Middle frontal gyrus (tissue), 1 donor: ENCODE measurements around the gene MTSS2.

Experiments
- DNase-seq: peaks from one replicate; pipeline ENCODE4 v3.0.0-alpha.2; 2015; ENCODE audit warnings: low spot score; ENCODE audit errors: extremely low spot score

MTSS2 gene, protein sequence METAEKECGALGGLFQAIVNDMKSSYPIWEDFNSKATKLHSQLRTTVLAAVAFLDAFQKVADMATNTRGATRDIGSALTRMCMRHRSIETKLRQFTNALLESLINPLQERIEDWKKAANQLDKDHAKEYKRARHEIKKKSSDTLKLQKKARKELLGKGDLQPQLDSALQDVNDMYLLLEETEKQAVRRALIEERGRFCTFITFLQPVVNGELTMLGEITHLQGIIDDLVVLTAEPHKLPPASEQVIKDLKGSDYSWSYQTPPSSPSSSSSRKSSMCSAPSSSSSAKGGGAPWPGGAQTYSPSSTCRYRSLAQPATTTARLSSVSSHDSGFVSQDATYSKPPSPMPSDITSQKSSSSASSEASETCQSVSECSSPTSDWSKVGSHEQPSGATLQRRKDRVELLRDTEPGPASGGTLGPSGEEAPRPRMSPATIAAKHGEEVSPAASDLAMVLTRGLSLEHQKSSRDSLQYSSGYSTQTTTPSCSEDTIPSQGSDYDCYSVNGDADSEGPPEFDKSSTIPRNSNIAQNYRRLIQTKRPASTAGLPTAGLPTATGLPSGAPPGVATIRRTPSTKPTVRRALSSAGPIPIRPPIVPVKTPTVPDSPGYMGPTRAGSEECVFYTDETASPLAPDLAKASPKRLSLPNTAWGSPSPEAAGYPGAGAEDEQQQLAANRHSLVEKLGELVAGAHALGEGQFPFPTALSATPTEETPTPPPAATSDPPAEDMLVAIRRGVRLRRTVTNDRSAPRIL

DNA sequence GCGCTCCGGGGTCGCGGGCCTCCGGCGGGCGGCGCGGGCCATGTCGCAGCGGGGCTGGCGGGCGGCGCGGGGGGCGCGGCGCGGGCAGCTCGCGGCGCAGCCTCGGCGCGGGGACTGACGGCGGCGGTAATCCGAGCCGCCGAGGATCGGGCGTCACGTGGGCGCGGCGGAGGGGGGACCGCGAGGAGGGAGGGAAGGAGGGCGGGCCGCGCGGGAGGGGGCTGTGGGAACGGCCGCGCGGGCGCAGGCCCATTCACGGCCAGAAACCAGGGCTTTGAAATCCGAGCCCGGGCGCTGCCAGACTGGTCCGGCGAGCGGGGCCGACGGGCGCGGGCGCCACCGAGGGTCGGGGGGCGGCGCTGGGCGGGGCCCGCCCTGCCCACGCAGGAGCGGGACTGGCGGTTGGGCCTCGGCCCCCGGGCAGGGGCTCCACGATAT, at the start of gene MTSS2:
TSS of gene MTSS2 (minus strand) at position 116 of the 438 bp plus-strand sequence. CDS start 262 bp downstream, outside the sequence.
- peak; percentile 75 for DNase-seq

DNA sequence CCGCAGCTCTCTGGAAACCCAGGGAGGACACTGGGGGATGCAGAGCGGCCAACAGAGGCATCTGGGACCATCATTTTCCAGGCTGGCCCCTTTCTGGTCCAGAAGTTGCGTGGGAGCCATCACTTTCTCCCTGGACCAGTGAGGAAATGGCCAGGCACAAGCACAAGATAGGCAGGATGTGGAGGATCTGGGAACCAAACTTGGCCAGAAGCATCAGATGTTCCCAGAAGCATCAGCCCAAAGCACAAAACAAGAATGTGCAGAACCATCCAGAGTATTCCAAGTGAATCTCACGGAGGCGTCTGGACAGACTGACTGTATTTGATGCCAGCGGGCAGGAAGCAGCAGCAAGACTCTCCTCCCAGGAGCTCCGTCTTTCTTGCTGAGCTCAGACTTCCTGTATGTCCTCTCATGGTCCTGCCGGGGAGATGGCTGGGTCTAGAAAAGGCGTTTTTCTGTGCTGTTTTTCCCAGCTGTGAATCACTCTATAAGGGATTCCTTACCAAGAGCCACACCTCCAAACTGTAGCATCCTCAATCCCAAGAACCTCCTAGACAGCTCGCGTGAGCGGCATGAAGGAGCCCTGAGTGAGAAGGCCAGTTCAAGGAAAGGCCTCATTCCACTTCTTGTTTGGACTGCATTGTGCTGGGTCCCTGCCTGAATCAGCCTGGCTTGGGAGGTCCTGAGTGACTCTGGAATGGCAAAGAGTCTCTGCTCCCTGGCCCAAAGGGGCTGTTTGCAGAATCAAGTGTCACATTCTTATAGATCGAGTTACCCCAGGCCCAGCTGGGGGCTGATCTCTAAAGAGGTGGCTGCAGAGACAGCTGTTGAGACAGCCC, 49.5 kb upstream of the MTSS2 start:
- DNase-seq = no peak

- no peak for DNase-seq
These were observed 48.8 kb upstream of the MTSS2 start for GRCh38 chr16:70734522-70735095.

DNA sequence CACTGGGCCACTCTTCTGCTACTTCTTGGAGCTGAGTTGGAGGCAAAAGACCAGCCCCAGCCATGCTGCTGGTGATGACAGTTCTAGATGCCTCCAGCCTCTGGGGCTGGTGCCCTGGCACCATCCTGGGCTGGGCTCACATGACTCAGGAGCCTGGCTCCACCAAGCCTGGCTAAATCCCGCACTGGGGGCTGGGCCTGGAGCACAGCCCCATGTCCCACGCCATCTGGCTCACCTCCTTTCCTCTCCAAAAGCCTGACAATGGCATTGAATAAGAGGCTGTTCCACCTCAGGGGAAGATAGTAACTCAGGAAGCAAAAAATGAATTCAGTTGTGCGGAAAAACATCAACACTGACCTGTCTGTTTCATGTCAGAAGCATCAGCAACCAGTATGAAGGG, 45.1 kb upstream of the MTSS2 start:
- DNase-seq = no peak

DNA sequence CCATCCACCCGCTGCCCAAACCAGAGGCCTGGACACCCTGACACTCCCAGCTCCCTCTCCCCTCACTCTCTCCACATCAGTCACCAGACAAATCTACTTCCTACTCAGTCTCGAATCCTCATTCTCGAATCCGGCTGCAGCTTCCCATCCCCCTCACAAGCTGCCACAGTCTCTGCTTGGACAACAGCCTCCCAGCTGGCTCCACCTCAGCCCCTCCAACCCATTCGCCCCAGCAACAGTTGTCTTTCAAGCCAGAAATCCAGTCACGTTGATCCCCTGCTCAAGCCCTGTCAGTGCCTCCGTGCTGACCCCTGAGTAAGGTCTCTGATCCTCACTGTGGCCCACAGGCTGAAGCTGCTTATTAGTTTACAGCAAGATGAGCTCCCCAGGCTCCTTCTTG, 44.2 kb upstream of the MTSS2 start:
- no peak for DNase-seq

- DNase-seq = no peak
These were observed 43.4 kb upstream of the MTSS2 start for GRCh38 chr16:70729292-70729691.

DNA sequence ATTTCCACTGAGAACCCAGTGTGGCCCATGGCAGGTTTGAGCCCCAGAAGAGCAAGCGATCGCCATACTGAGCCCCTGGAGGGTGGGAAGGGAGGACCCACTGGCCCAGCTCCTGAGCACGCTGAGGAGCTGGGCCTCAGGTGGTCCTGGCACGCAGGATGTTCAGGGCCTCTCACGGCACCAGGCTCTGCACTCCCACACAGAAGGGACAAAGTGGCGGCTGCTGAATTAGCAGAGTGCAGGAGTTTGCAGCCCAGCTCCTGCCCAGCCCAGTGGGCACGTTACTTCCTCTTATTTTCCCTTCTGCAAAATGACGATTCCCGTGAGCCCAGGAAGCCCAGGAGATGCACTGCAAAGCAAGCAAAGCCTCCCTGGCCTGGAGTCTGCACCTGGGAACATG, 42.3 kb upstream of the MTSS2 start:
- no peak for DNase-seq

GRCh38 chr16:70726892-70727361, 41.1 kb upstream of the MTSS2 start:
- no peak for DNase-seq

DNA sequence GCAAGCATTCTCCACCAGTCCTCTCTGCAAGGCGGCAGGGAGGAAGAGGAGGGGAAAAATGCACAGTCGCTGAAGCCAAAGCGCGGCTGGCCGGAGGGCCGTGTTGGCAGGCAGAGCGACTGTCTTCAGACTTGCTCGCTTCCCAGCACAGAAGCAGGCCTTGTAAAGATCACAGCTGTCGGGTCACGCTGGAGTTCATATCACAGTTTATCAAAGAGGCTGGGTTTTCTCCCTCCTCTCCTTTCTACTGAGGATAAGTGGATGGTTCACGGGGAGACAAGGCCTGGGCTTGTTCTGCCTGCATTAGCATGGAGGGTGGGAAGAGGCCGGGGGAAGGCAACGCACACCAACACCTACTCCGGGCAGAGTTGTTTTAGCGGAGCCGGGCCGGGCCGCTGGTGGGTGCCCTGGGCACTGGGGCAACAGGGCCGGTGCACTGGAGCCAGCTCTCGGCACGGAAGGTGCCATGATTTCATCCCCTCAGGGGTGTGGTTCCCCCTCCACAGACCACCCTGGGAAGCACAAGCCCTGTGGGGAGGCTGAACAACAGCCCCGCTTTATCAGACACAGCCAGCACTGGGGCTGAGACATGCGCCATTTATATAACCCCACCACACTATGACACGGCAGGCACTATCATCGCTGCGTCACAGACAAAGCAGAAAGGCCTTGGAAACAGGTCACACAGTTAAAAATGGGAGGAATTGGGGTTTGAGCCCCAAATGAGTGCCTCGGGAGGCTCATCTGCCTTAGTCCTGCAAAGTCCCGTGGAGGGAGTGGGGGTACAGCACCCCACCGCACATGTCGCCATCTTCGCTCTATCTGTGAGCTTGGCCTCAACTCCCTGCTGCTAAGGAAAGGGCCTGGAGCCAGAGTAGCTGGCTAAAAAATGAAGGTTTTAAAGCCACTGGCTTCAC, 40.3 kb upstream of the MTSS2 start:
- no peak for DNase-seq

GRCh38 chr16:70725024-70725911, 39.4 kb upstream of the MTSS2 start:
- no peak for DNase-seq

DNA sequence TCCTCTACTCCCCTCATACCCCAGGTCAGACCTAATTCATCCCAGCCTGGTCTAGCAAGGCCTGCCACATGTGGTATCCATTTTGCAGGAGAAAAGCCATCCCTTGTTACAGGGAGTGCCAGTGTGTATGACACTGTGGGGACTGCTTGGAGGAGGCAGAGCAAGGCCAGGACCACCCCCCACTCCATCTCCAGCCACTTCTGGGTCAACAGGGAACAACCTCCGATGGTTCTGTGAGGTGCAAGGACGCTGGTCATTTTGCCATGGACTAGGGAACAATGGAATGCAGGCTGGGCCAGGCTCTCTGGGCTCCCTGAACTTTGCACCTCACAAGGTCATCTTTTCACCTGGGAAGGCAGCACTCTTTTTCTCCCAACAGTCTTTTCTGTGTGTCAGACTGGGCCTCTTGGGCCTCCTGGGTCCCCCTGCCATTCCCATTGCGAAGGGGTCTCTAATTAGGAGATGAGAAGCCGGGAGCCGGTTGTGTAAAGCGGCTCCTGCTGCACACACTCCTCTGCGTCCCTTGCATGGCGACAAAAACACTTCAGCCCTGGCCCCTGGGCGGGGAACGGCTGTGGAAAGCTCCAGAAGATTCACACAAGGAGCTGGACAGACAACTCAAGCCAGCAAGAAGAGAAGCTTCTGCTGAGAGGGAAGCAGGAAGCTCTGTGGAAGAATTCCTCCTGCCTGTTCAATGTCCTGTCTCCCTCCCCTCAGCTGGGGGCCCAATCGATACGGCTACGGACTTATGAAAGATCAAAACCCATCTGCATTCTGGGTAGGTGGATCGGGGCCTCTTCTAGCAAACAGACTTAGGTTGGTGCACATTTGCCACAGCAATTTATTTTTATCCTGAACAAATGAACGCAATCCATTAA, 38.5 kb upstream of the MTSS2 start:
- no peak for DNase-seq

DNA sequence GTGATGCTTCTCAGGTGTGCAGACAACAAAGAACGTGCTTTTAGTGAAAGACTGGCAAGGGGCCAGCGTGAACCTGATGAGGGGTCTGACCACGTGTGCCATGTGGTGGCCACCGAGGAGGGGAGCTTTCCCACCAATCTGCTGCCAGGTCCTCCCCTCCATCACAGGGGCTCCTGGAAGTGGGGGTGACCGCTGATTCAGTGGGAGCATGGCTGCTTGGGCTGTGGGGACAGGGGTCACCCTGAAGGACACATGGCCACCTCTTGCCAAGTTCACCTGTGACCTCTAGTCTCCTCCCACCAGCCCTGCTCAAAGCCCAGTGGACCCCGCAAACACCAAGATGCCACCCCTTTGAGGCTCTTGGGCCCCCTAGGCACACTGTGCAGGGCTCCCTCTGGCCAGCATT, 37.9 kb upstream of the MTSS2 start:
- DNase-seq = no peak

DNA sequence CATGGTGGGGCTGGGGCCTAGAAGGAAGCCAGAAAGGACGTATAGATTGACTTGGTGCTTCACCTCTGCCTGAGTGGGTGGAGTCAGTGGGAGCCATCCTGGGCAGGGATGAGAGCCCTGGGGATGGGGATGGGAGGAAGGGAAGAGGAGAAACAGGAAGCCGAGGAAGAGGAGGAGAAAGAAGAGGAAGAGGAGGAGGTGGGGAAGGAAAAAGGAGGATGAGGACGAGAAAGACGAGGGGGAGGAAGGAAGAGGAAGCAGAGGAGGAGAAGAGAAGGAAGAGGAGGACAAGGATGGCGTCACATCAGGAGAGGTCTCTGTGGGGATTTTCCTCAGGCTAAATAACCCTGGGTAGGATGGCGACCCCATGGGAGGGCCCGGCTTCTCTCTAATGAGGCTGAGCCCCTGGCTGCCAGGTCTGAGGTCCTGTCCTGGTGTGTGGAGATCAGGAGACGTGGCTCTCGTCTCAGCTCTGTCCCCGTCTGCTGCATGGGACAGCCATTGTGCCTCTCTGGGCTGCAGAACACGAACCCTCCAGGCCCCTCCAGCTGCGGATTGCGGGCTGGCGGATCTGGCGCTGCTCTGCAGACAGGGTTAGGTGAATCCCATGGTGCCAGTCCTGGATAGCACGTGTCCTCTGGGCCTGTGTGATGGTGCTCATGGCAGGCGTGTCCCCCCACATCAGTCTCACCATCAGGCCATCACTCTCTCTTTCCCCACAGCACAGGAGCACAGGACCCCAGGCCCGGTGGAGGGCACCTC, 35.5 kb upstream of the MTSS2 start:
- DNase-seq = no peak

DNA sequence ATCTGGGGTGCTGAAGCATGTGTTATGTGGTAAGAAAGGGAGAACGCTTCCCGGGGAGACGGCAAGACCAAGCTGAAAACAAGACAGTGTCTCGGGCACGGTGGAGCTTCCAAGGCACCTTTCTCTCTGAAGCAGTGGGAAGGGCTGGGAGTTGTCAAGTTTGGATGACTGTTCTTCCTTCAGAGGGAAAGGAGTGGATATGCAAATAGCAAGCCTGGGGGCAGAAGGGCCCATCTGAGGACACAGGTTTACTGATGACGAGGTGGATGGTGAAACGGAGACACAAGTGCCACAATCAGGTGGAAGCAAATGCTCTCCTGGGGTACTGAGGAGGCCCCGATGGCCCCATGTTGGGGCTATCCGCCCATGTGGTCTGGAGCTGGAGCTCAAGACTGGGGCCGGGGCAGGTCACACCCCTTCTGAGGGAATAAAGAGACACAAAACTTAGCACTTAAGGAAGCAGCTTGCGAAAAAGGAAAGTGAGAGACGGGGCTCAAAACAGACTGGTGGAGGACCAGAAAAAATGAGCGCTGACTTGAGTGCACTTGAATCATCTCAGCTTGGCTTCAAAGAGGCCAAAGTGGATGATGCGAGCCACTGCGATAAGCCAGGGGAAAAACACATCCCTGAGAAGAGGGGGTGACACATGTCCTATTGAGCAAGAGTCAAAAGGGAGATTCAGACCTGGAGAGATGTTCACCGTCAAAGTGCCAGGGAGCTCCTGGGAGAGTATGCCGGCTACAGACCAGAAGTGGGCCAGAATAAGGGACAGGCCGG, 34.8 kb upstream of the MTSS2 start:
- DNase-seq = no peak

DNA sequence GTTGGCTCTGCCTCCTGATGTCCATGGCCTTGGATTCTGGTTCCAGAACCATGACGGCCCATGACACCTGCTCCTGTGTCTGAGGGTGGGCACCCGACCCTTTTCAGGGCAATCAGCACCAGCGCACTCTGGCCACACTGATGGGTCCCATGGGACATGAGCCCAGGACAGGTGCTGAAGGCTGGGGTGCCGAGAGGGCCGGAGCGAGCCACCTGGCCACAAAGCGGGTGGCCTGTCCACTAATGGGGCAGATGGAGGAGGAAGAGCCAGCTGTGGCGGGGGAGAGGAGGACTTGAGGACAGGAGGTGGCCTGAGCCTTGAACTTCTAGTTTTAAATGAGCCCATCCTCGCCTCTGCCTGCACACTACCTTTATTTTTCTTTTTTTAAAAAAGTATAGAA, 31.2 kb upstream of the MTSS2 start:
- DNase-seq = no peak

GRCh38 chr16:70715860-70716357, 30.1 kb upstream of the MTSS2 start:
- no peak for DNase-seq
